ENCODE measurements around the gene NBEAL2.

NBEAL2 gene

GRCh38 chr3:46998852-46999515 is 19.5 kb downstream of the NBEAL2 start:
- DNase-seq (ENCODE audit: low spot score): no peak
- no peak overlapping the region for H3K27ac ChIP-seq
- POLR2A ChIA-PET (ENCODE audit: low non-redundant PET): no interaction called here
- CTCF ChIA-PET: no interaction called here
- TF ChIP-seq, protein P1, sequence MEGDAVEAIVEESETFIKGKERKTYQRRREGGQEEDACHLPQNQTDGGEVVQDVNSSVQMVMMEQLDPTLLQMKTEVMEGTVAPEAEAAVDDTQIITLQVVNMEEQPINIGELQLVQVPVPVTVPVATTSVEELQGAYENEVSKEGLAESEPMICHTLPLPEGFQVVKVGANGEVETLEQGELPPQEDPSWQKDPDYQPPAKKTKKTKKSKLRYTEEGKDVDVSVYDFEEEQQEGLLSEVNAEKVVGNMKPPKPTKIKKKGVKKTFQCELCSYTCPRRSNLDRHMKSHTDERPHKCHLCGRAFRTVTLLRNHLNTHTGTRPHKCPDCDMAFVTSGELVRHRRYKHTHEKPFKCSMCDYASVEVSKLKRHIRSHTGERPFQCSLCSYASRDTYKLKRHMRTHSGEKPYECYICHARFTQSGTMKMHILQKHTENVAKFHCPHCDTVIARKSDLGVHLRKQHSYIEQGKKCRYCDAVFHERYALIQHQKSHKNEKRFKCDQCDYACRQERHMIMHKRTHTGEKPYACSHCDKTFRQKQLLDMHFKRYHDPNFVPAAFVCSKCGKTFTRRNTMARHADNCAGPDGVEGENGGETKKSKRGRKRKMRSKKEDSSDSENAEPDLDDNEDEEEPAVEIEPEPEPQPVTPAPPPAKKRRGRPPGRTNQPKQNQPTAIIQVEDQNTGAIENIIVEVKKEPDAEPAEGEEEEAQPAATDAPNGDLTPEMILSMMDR (conservative IDR thresholded peaks at IDR 0.05; ENCODE audit: low read depth): peak; percentile 27

GRCh38 chr3:46999516-47000197 is 20.2 kb downstream of the NBEAL2 start:
- DNase-seq (ENCODE audit: low spot score): no peak
- H3K27ac ChIP-seq: 0 out of 2 replicates have a peak overlapping the region, but pooled peaks have one; percentile 7
- ChIA-PET POLR2A (ENCODE audit: low non-redundant PET) (no interaction called here), CTCF (no interaction called here)
- TF ChIP-seq, protein P1 (conservative IDR thresholded peaks at IDR 0.05; ENCODE audit: low read depth): no peak

DNA sequence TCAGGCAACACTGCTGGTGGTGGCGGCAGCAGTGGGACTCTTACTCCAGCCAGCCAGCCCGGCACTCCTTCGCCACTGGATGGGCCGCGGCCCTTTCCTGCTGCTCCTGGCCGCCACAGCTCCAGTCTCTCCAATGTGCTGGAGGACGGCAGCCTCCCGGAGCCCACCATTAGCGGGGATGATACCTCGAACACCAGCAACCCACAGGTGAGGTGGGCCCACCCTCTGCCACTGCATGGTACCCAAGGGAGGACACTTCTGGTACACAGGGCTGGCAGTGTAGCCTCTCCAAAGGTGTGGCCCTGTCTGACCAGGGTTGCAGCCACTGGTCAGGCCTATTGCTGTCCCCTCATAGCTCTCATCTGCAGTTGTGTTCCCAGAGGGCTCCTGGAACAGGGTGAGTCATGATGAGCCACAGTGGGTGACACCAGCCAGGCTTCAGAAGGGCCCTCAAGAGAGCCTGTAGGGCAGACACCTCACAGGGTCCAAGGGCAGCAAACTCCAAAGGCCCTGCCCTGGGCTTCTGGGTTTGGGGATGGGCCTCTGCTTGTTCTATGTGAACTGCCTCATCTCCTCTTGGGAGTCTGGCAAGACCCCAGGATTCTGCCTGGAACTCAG is 20.8 kb downstream of the NBEAL2 start:
- TF ChIP-seq, protein P1 (conservative IDR thresholded peaks at IDR 0.05; ENCODE audit: low read depth): no peak
- DNase-seq (ENCODE audit: low spot score): no peak
- ChIA-PET POLR2A (ENCODE audit: low non-redundant PET) (no interaction called here), CTCF (interaction anchor here (0.6 kb wide), 1 partner anchor 100 kb away, joined by 7 read pairs; no protein-coding TSS in a partner anchor)
- 0 out of 2 replicates have a peak overlapping the region, but pooled peaks have one; percentile 7 for H3K27ac ChIP-seq

DNA sequence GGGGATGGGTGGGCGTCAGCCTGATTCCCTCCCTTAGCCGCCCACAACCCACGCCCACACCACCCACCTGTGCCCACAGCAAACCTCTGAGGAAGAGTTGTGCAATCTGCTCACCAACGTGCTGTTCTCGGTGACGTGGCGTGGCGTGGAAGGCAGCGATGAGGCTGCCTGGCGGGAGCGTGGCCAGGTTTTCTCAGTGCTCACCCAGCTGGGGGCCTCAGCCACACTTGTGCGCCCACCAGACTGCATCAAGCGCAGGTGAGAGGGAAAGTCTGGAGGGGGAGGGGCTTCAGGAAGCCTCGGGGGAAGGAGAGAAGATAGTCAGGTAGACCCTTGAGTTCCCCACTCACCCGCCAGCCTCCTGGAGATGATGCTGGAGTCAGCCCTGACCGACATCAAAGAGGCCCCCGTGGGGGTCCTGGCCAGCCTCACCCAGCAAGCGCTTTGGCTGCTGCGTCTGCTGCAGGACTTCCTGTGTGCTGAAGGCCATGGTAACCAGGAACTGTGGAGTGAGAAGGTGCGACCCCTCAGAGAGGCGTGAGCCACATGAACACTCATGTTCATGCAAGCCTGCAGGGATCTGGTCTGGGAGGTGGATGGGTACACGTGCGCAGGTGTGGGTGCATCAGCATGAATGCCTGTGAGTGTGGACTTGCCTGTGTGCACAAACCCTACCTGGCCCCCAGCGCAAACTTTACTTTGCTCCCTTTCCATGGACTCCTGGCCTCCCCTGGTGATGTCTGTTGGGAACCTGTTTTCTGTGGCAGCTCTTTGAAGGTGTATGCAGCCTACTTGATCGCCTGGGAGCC is 21.7 kb downstream of the NBEAL2 start:
- H3K27ac ChIP-seq: 0 out of 2 replicates have a peak overlapping the region, but pooled peaks have one; percentile 7
- TF ChIP-seq, protein P1 (conservative IDR thresholded peaks at IDR 0.05; ENCODE audit: low read depth): no peak
- ChIA-PET POLR2A (ENCODE audit: low non-redundant PET) (no interaction called here), CTCF (no interaction called here)
- DNase-seq (ENCODE audit: low spot score): no peak

GRCh38 chr3:47001731-47002170 is 22.3 kb downstream of the NBEAL2 start:
- no peak overlapping the region for H3K27ac ChIP-seq
- DNase-seq (ENCODE audit: low spot score): no peak
- TF ChIP-seq, protein P1 (conservative IDR thresholded peaks at IDR 0.05; ENCODE audit: low read depth): no peak
- ChIA-PET CTCF (no interaction called here), POLR2A (ENCODE audit: low non-redundant PET) (no interaction called here)
